WTC11 (cell line): ENCODE data around the gene SETD3.

Source experiments
- CTCF ChIP-seq: fragments of 200-600 bp; IDR thresholded peaks from 2 replicates; pipeline ENCODE4 v1.8.0; 2022; ENCODE audit warnings: antibody characterized with exemption
- ELF4 ChIP-seq: sonication (generic); formaldehyde crosslinking; IDR thresholded peaks from 2 replicates; pipeline ENCODE4 v1.8.1; 2022; ENCODE audit warnings: low read depth, mild to moderate bottlenecking, moderate library complexity, missing genetic modification reagents
- ETV6 ChIP-seq: sonication (generic); formaldehyde crosslinking; IDR thresholded peaks from 2 replicates; pipeline ENCODE4 v1.8.1; 2022; ENCODE audit warnings: mild to moderate bottlenecking, missing genetic modification reagents
- MAX ChIP-seq: sonication (generic); formaldehyde crosslinking; IDR thresholded peaks from 2 replicates; pipeline ENCODE4 v1.8.0; 2022; ENCODE audit warnings: mild to moderate bottlenecking, missing genetic modification reagents
- SP1 ChIP-seq: sonication (generic); formaldehyde crosslinking; conservative IDR thresholded peaks from 2 replicates; pipeline ENCODE4 v1.8.1; 2022; ENCODE audit warnings: missing genetic modification reagents
- TCF7 ChIP-seq: sonication (generic); formaldehyde crosslinking; IDR thresholded peaks from 2 replicates; pipeline ENCODE4 v1.8.0; 2022; ENCODE audit warnings: mild to moderate bottlenecking, low read depth, missing genetic modification reagents, moderate library complexity
- TEAD1 ChIP-seq: sonication (generic); formaldehyde crosslinking; IDR thresholded peaks from 2 replicates; pipeline ENCODE4 v1.8.0; 2022; ENCODE audit warnings: mild to moderate bottlenecking, missing genetic modification reagents
- TEAD4 ChIP-seq: sonication (generic); formaldehyde crosslinking; IDR thresholded peaks from 2 replicates; pipeline ENCODE4 v1.8.0; 2022; ENCODE audit warnings: mild to moderate bottlenecking, missing genetic modification reagents
- ZBTB21 ChIP-seq: sonication (generic); formaldehyde crosslinking; IDR thresholded peaks from 2 replicates; pipeline ENCODE4 v1.8.1; 2023; ENCODE audit warnings: mild to moderate bottlenecking, missing genetic modification reagents, borderline replicate concordance
- ZNF219 ChIP-seq: sonication (generic); formaldehyde crosslinking; IDR thresholded peaks from 2 replicates; pipeline ENCODE4 v1.8.0; 2023; ENCODE audit warnings: missing genetic modification reagents, mild to moderate bottlenecking, borderline replicate concordance
- ZNF232 ChIP-seq: sonication (generic); formaldehyde crosslinking; IDR thresholded peaks from 2 replicates; pipeline ENCODE4 v1.8.0; 2022; ENCODE audit warnings: mild to moderate bottlenecking, missing genetic modification reagents
- ZNF263 ChIP-seq: sonication (generic); formaldehyde crosslinking; IDR thresholded peaks from 2 replicates; pipeline ENCODE4 v1.8.1; 2022; ENCODE audit warnings: low read depth, mild to moderate bottlenecking, moderate library complexity, missing genetic modification reagents
- TF ChIP-seq, protein P1 (sequence below): sonication (generic); formaldehyde crosslinking; conservative IDR thresholded peaks from 2 replicates; pipeline ENCODE4 v1.8.1; 2022; ENCODE audit warnings: mild to moderate bottlenecking, missing genetic modification reagents
- TF ChIP-seq, protein P2 (sequence below): sonication (generic); formaldehyde crosslinking; IDR thresholded peaks from 2 replicates; pipeline ENCODE4 v1.8.1; 2022; ENCODE audit warnings: mild to moderate bottlenecking, missing genetic modification reagents, moderate library complexity, borderline replicate concordance

GRCh38 chr14:99524804-99525698, 44.4 kb upstream of the SETD3 start:
- TF ChIP-seq TEAD4 (no peak), CTCF (no peak), ZNF263 (CRISPR knock-in tag) (no peak), MAX (CRISPR knock-in tag) (no peak), ELF4 (CRISPR knock-in tag) (no peak), TCF7 (no peak), ZBTB21 (CRISPR knock-in tag) (no peak), ETV6 (CRISPR knock-in tag) (no peak), ZNF232 (CRISPR knock-in tag) (no peak), ZNF219 (CRISPR knock-in tag) (no peak), TEAD1 (CRISPR knock-in tag) (no peak), SP1 (no peak)
- TF ChIP-seq, protein P1, sequence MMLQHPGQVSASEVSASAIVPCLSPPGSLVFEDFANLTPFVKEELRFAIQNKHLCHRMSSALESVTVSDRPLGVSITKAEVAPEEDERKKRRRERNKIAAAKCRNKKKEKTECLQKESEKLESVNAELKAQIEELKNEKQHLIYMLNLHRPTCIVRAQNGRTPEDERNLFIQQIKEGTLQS = no peak
- TF ChIP-seq, protein P2, sequence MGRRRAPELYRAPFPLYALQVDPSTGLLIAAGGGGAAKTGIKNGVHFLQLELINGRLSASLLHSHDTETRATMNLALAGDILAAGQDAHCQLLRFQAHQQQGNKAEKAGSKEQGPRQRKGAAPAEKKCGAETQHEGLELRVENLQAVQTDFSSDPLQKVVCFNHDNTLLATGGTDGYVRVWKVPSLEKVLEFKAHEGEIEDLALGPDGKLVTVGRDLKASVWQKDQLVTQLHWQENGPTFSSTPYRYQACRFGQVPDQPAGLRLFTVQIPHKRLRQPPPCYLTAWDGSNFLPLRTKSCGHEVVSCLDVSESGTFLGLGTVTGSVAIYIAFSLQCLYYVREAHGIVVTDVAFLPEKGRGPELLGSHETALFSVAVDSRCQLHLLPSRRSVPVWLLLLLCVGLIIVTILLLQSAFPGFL = no peak
